ENCODE measurements around the gene HIGD2B.
"Not testable (repeated sequence)": the region's sequence is repeated elsewhere in the genome, so short reads cannot be mapped to it uniquely, and the experiment has no call there.

HIGD2B gene

DNA sequence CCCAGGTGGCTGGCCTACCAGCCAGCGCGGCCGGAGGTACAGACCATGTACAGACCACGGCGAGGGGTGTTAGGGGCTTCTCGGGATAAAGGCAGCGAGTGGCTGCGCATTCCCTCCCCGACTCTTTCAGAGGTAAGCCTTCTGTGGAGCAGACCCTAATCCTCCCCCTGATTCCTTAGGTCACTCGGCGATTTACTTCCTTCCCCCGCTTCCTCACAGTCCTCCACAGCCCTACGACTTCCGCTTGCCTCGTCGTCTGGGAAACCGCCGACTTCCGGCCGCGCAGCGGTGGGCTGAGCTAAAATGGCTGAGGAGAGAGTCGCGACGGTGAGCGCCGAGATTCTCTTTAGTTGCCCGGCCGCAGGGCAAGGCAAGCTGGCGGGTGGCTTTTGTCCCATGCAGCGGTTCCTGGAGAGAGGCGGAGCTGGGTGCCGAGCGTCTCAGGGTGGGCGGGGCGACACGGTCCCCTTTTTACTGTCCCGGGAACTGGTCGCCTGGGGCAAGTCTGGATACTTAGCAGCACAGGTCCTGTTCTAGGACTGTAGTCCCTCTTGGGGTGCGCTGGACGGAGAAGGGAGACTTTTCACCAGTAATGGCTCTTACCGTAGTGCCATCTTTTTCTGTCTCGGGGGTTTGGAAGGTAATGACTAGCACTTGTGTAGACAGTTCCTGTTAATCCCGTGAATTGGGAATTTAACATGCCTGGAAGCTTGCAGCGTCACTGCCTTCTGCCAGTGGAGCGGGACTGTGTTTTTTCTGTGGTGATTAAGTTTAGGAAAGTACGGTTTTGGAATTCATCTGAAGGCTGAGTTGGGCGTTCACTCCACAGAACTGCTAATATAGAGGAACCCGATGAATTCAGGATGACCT, at the start of gene HIGD2B, which contains the start of gene BBS4:
TSS of gene HIGD2B (minus strand) at position 258 of the 870 bp plus-strand sequence. CDS start 9,808 bp downstream, outside the sequence.
TSS of gene BBS4 (plus strand) at position 283 of the 870 bp plus-strand sequence. CDS start at position 304, 21 bp downstream.
- DNase-seq (ENCODE audit: low spot score), result peak; percentile 79

DNA sequence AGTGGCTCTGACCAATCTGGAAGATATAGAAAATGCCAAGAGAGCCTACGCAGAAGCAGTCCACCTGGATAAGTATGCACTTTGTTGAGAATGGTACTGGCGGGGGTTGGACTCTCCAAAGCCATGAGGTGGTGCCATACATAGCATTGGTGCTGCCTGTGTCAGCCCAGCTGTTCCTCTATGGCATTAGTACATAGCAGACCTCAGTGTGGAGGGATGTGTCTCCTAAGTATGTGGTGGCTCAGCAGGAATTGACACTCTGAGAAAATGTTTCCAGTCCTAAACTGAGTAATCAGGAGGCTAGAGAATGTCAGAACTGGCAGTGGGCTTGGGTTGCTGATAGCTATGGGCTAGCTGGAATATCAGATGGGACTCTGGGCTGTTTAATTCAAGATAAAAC, 49.1 kb upstream of the HIGD2B start:
- DNase-seq (ENCODE audit: low spot score), result no peak

DNA sequence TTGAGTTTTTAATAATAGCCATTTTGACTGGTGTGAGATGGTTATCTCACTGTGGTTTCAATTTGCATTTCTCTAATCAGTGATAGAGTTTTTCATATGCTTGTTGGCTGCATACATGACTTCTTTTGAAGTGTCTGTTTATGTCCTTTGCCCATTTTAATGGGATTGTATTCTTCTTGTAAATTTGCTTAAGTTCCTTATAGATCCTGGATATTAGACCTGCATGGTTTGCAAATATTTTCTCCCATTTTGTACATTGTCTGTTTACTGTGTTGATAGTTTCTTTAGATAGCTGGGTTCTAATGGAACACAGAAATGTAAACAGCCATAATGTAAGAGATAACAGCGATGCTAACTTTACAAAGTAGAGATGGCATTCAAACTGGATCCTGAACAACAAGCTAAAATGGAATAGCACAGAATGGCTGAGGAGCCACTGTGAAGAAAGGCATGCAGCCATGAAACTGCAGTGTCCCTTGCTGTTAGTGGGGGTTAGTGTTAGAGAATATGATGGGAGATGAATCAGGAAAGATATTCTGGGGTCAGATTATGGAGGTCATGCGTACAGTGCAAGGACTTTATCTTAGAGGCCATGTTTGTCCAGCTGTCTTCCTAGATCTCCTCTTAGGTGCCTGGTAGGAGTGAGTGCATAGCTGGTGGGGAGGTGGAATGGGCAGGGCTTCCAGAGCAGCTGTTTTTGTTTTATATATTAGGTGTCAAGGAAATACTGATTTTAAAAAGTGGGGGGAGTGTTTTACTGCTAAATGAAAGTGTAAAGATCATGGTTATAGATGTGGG, 48.2 kb upstream of the HIGD2B start:
- DNase-seq (ENCODE audit: low spot score), result no peak

GRCh38 chr15:72732516-72732915, 46.5 kb upstream of the HIGD2B start:
- DNase-seq (ENCODE audit: low spot score), result no peak

DNA sequence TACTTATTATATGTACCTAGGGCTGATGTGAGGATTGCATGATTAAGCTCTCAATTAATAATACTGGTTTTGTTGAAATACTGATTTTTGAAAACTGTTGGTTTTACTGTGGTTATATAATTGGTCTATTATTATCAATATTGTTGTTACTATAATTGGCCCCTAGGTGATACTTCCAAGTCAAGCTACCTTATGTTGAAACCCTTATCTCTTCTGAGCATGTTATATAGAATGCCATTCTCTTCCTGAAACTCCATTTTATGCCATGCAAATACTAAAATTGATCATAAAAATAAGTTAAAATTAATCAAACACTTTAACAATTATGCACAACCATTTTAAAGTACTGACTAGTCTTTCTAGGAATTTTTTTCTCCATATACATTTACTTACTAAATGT, 46.1 kb upstream of the HIGD2B start:
- DNase-seq (ENCODE audit: low spot score), result no peak

DNA sequence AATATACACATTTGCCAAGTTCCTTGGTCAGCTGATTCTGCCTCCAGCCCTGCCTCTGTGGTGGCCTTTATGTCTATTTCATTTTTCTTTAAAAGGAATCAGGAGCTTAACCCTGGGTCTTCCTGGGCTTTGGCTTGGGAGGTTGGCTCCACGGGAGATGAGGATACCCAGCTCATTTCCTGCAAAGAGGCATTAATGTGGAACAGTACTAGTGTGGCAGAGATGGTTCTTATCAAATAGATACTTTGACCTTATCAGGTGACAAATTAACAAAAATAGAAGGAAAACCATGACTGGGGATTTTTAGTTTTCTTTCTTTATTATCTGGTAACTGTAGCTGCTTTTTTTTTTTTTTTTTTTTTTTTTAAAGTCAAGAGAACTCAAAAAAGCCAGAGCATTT, 42.8 kb upstream of the HIGD2B start:
- no peak for DNase-seq (ENCODE audit: low spot score)

- not testable (repeated sequence) for DNase-seq (ENCODE audit: low spot score)
Measured at GRCh38 chr15:72728249-72728648, 42.3 kb upstream of the HIGD2B start.

DNA sequence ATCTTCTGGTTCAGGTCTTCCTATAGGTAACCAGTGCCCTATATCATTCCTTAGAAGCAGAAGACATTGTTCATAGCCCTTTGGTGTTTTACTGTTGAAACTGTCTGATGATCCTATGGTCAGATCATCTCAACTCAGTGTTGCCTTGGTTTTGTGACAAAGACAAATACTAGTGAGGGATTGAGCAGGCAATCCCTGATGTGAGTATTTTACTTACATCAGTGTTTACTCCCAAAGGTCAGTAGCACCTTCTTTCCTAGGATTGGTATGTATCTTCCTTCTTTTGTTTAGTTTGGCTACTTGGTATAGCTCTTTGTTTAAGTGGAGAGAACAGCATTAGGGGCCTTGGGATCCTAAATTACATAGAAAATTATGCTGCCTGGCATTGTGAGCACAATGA, 41.2 kb upstream of the HIGD2B start:
- no peak for DNase-seq (ENCODE audit: low spot score)

DNA sequence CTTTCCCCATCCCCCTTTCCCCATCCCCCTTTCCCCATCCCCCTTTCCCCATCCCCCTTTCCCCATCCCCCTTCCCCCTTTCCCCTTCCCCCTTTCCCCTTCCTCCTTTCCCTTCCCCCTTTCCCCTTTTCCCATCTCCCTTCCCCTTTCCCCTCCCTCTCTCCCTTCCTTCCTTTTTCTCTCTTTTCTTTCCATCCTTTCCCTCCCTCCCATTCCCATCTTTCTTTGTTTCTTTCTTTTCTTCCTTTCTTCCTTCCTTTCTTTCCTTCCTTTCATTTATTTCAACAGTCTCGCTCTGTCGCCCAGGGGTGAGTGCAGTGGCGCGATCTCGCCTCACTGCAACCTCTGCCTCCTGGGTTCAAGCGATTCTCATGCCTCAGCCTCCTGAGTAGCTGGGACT, 39.9 kb upstream of the HIGD2B start:
- not testable (repeated sequence) for DNase-seq (ENCODE audit: low spot score)

- no peak for DNase-seq (ENCODE audit: low spot score)
Measured at GRCh38 chr15:72725446-72725845, 39.5 kb upstream of the HIGD2B start.

DNA sequence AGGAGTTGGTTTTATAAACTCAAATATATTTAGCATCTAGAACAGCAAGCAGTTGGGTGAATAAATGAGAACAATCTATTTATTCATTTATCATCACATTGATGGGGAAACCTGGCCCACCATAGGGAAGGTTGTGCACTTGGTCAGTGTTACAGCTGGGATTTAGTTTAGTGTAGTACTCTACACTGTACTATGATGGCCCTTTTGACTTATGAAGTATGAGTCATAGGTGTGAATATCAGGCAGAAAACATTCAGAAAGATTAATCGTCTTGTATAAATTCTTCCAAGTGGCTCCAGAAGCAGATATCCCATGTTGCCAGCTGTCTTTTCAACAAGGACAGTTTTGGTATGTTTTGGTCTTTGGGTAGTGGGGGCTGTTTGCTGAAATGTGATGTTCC, 38.0 kb upstream of the HIGD2B start:
- no peak for DNase-seq (ENCODE audit: low spot score)

GRCh38 chr15:72722071-72722696, 36.2 kb upstream of the HIGD2B start:
- peak; percentile 65 for DNase-seq (ENCODE audit: low spot score)

DNA sequence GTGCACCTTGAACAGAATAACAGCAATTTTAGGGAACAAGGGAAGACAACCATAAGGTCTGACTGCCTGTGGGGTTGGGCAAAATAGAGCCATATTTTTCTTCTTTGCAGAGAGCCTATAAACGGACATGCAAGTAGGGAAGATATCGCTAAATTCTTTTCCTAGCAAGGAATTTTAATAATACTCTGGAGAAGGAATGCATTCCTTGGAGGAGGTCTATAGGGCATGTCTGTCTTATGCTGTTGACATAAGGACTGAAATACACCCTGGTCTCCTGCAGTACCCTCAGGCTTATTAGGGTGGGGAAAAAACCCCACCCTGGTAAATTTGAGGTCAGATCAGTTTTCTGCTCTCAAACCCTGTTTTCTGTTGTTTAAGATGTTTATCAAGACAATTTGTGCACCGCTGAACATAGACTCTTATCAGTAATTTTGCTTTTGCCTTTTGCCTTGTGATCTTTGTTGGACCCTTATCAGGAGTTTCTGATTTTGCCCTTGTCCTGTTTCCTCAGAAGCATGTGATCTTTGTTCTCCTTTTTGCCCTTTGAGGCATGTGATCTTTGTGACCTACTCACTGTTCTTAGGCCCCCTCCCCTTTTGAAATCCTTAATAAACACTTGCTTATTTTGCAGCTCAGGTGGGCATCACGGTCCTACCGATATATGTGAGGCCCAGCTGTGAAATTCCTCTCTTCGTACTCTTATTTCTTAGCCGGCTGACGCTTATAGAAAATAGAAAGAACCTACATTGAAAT, 22.7 kb upstream of the HIGD2B start:
- not testable (repeated sequence) for DNase-seq (ENCODE audit: low spot score)

- no peak for DNase-seq (ENCODE audit: low spot score)
Measured at GRCh38 chr15:72706266-72706665, 20.3 kb upstream of the HIGD2B start.

DNA sequence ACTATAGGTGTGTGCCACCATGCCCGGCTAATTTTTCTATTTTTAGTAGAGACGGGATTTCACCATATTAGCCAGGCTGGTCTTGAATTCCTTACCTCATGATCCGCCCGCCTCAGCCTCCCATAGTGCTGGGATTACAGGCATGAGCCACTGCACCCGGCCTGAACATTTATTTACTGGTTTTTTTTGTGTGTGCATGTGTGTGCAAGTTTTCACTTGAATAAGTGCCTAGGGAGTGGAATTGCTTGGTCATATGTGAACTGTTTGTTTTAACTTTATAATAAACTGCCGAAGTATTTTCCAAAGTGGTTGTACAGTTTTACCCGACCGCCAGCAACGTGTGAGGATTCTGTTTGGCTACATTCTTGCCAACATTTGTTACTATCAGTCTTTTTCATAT, 14.1 kb upstream of the HIGD2B start:
- no peak for DNase-seq (ENCODE audit: low spot score)

DNA sequence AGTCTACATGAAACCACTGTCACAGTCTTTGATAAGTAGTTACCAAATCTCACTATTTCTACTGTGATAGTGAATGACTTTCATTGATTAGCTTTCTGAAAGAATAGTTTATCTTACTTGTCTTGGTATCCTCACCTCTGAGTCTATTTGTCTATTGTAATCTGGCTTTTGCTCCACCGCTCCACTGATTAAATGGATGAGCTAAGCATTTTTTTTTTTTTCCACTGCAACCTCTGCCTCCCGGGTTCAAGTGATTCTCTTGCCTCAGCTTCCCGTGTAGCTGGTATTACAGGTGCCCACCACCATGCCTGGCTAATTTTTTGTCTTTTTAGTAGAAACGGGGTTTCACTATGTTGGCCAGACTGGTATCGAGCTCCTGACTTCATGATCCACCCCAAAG, 13.0 kb upstream of the HIGD2B start:
- no peak for DNase-seq (ENCODE audit: low spot score)

GRCh38 chr15:72690938-72691337, 5.0 kb upstream of the HIGD2B start:
- DNase-seq (ENCODE audit: low spot score), result no peak

GRCh38 chr15:72688697-72689096, 2.7 kb upstream of the HIGD2B start:
- no peak for DNase-seq (ENCODE audit: low spot score)

DNA sequence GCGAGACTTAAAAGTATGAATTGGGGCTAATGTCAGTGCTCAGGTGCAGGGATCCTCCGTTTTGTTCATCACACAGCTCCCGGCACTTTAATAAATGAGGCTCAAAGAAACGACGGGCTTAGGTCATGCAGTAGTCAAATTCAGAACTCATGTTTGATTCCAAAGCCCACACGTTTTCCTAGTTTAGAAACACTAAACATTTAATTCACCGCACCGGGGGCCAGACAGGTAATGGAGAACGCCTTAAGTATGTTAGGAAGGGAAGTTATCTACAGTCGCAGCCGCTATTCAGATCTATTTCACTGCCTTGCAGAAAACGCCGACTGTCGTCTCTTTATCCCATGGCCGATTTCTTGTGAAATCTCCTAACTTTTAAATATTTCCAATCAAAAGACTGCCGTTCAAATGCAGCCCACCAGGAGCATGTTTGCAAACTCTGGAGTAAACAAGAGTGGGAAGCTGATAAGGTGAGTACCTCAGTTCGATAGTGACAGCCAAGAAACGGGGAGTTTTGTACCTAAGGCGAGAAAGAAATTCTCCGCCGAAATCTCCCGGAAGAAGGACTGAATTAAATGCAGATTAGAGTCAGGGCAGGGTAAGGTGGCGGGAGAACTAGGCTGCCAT, 569 bp downstream of the HIGD2B start:
- DNase-seq (ENCODE audit: low spot score), result peak; percentile 38

GRCh38 chr15:72682772-72683171, 3.2 kb downstream of the HIGD2B start:
- DNase-seq (ENCODE audit: low spot score), result no peak

GRCh38 chr15:72680931-72681330, 5.1 kb downstream of the HIGD2B start:
- DNase-seq (ENCODE audit: low spot score), result no peak

Measured in hematopoietic multipotent progenitor cell treated with erythropoietin and hydrocortisone succinate and interleukin-3 and kit ligand, for 15 days (in vitro differentiated cells).